Measurements from ENCODE around the gene CLDND1. TPM values are rescaled to one million over a fixed set of nuclear protein-coding genes. Genes with fewer than 3 reads are reported as not detected.

CLDND1 gene
- total and polyA plus RNA-seq, 2 donors (not counting 1 experiment from before 2014, with no cell fraction given), result 69.4 to 134 TPM

DNA sequence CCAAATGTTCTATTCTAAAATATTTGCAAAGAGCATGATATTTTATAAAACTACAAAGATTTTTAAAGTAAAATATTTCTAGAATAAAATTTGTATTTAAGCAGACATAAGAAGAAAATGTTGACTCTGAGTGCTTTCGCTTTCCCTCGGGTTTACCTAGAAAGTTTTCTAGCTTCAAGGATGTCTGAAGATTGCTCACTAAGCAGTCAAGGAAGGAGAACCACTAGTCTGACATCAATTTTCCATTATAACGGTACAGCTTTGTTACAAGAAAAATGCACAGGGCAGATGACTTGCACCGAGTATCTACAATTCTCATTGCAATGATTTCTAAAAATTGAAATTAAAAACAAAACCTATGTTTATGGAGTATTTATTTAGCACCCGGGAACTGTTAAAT lies 23.2 kb upstream of the CLDND1 start:
- H3K4me2 ChIP-seq (replicated peaks; ENCODE audit: low read depth, low read length, poor library complexity, severe bottlenecking), result no peak overlapping the region
- no peaks in the 10 kb centered on the region for H3K27me3 ChIP-seq (replicated peaks in 1 of 4; ENCODE audit: control extremely low read depth in 1 of 4, control insufficient read depth in 3 of 4, insufficient read depth in 4 of 4, low read length in 3 of 4)
- WGBS (ENCODE audit: insufficient coverage), result 80% methylated on average over 1 of the region's 5 CpGs
- no peaks in the 10 kb centered on the region for H3K36me3 ChIP-seq (replicated peaks in 1 of 2; ENCODE audit: control extremely low read depth in 1 of 2, control insufficient read depth in 1 of 2, extremely low read depth in 1 of 2, insufficient read depth in 2 of 2, low read length in 1 of 2)
- H3K9me3 Mint-ChIP-seq (ENCODE audit: insufficient read depth), result no peaks in the 10 kb centered on the region
- ChIA-PET POLR2A (no interaction called here), CTCF (interaction anchor here (0.8 kb wide), 1 partner anchor 47 kb away, joined by 3 read pairs; no protein-coding TSS in a partner anchor)
- no peaks in the 10 kb centered on the region for H3K27me3 Mint-ChIP-seq
- H3K27ac ChIP-seq (ENCODE audit: low read length in 2 of 2), result no peak overlapping the region
- intact Hi-C loops (cut with micrococcal nuclease), result no loop called here
- H3K4me3 ChIP-seq (ENCODE audit: control extremely low read depth in 1 of 5, extremely low read depth in 1 of 5, insufficient read depth in 1 of 5, low read depth in 2 of 5, low read length in 4 of 5), result no peak overlapping the region
- H3K9ac ChIP-seq (ENCODE audit: low read length), result no peak overlapping the region
- H3K4me1 Mint-ChIP-seq, result peaks cover 2% of the 10 kb centered on the region
- no peaks in the 10 kb centered on the region for H4K20me1 ChIP-seq (ENCODE audit: control insufficient read depth, insufficient read depth, low read length, poor library complexity, severe bottlenecking)
- H3K4me3 Mint-ChIP-seq, result no peak overlapping the region
- no peak for TF ChIP-seq EZH2 (IDR thresholded peaks at IDR 0.05; ENCODE audit: borderline replicate concordance, insufficient read depth, low read depth, low read length, poor library complexity, severe bottlenecking)
- TF ChIP-seq, protein P1, sequence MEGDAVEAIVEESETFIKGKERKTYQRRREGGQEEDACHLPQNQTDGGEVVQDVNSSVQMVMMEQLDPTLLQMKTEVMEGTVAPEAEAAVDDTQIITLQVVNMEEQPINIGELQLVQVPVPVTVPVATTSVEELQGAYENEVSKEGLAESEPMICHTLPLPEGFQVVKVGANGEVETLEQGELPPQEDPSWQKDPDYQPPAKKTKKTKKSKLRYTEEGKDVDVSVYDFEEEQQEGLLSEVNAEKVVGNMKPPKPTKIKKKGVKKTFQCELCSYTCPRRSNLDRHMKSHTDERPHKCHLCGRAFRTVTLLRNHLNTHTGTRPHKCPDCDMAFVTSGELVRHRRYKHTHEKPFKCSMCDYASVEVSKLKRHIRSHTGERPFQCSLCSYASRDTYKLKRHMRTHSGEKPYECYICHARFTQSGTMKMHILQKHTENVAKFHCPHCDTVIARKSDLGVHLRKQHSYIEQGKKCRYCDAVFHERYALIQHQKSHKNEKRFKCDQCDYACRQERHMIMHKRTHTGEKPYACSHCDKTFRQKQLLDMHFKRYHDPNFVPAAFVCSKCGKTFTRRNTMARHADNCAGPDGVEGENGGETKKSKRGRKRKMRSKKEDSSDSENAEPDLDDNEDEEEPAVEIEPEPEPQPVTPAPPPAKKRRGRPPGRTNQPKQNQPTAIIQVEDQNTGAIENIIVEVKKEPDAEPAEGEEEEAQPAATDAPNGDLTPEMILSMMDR (IDR thresholded peaks at IDR 0.05), result no peak
- ATAC-seq (ENCODE audit: low read depth), result no peak
- H3K4me1 ChIP-seq (ENCODE audit: control insufficient read depth in 2 of 2, insufficient read depth in 2 of 2, low read length in 2 of 2), result peaks cover 0 to 3% of the 10 kb centered on the region in 2 donors
- H3K27ac Mint-ChIP-seq, result no peak overlapping the region
- no peaks in the 10 kb centered on the region for H3K9me3 ChIP-seq (ENCODE audit: control extremely low read depth in 1 of 3, control insufficient read depth in 2 of 3, insufficient read depth in 1 of 3, low read length in 2 of 3)
- DNase-seq, result no peak
- no peak overlapping the region for H2AFZ ChIP-seq (ENCODE audit: insufficient read depth, low read depth, low read length, poor library complexity, severe bottlenecking)
- no peaks in the 10 kb centered on the region for H3K79me2 ChIP-seq (ENCODE audit: control insufficient read depth, insufficient read depth, low read length)

- POLR2A ChIA-PET, result no interaction called here
- intact Hi-C loops (cut with micrococcal nuclease), result no loop called here
- no peaks in the 10 kb centered on the region for H3K9me3 ChIP-seq (ENCODE audit: control extremely low read depth in 1 of 3, control insufficient read depth in 2 of 3, insufficient read depth in 1 of 3, low read length in 2 of 3)
Measured at GRCh38 chr3:98542623-98543022, 19.9 kb upstream of the CLDND1 start.

More at GRCh38 chr3:98542623-98543022, 19.9 kb upstream of the CLDND1 start:
- TF ChIP-seq EZH2 (IDR thresholded peaks at IDR 0.05; ENCODE audit: borderline replicate concordance, insufficient read depth, low read depth, low read length, poor library complexity, severe bottlenecking), result no peak
- TF ChIP-seq, protein P1 (IDR thresholded peaks at IDR 0.05), result no peak
- no peak overlapping the region for H3K4me3 ChIP-seq (ENCODE audit: control extremely low read depth in 1 of 5, extremely low read depth in 1 of 5, insufficient read depth in 1 of 5, low read depth in 2 of 5, low read length in 4 of 5)
- Mint-ChIP-seq H3K4me1 (peaks cover 9% of the 10 kb centered on the region), H3K27me3 (no peaks in the 10 kb centered on the region), H3K9me3 (ENCODE audit: insufficient read depth) (no peaks in the 10 kb centered on the region), H3K4me3 (no peak overlapping the region), H3K27ac (no peak overlapping the region)
- H3K79me2 ChIP-seq (ENCODE audit: control insufficient read depth, insufficient read depth, low read length), result no peaks in the 10 kb centered on the region
- H2AFZ ChIP-seq (ENCODE audit: insufficient read depth, low read depth, low read length, poor library complexity, severe bottlenecking), result no peak overlapping the region
- H3K4me1 ChIP-seq (ENCODE audit: control insufficient read depth in 2 of 2, insufficient read depth in 2 of 2, low read length in 2 of 2), result peaks cover 0 to 3% of the 10 kb centered on the region in 2 donors
- H3K4me2 ChIP-seq (replicated peaks; ENCODE audit: low read depth, low read length, poor library complexity, severe bottlenecking), result no peak overlapping the region
- H3K27me3 ChIP-seq (replicated peaks in 1 of 4; ENCODE audit: control extremely low read depth in 1 of 4, control insufficient read depth in 3 of 4, insufficient read depth in 4 of 4, low read length in 3 of 4), result no peaks in the 10 kb centered on the region
- DNase-seq (no peak), ATAC-seq (ENCODE audit: low read depth) (no peak)
- H4K20me1 ChIP-seq (ENCODE audit: control insufficient read depth, insufficient read depth, low read length, poor library complexity, severe bottlenecking), result no peaks in the 10 kb centered on the region
- WGBS (ENCODE audit: insufficient coverage), result no CpG with 5 or more reads among the region's 1 CpG
- H3K36me3 ChIP-seq (replicated peaks in 1 of 2; ENCODE audit: control extremely low read depth in 1 of 2, control insufficient read depth in 1 of 2, extremely low read depth in 1 of 2, insufficient read depth in 2 of 2, low read length in 1 of 2), result no peaks in the 10 kb centered on the region
- CTCF ChIA-PET, result interaction anchor here (1.2 kb wide), 1 partner anchor 15 kb away, joined by 3 read pairs; no protein-coding TSS in a partner anchor
- no peak overlapping the region for H3K27ac ChIP-seq (ENCODE audit: low read length in 2 of 2)
- H3K9ac ChIP-seq (ENCODE audit: low read length), result no peak overlapping the region

Measured in B cell (primary cell).